ENCODE results near the gene TMEM179.

The TMEM179 gene

GRCh38 chr14:104640681-104641080 lies 36.1 kb upstream of the TMEM179 start:
- ATAC-seq (ENCODE audit: insufficient read depth, low read depth), result no peak
- H3K4me1 ChIP-seq (ENCODE audit: insufficient read depth, low read length), result no peaks in the 10 kb centered on the region

GRCh38 chr14:104639885-104640548 lies 35.4 kb upstream of the TMEM179 start:
- Histone ChIP-seq H3K79me2 (ENCODE audit: insufficient read depth, low read length) (no peaks in the 10 kb centered on the region), H3K4me1 (ENCODE audit: insufficient read depth, low read length) (no peaks in the 10 kb centered on the region), H3K36me3 (ENCODE audit: insufficient read depth, low read length) (no peaks in the 10 kb centered on the region), H3K4me3 (ENCODE audit: low read depth in 1 of 2, low read length in 2 of 2) (no peak overlapping the region), H2AFZ (ENCODE audit: low read depth, low read length) (no peak overlapping the region), H3K27ac (ENCODE audit: low read length) (no peak overlapping the region), H3K9ac (ENCODE audit: low read depth, low read length) (no peak overlapping the region), H3K27me3 (ENCODE audit: insufficient read depth, low read length, poor library complexity) (no peaks in the 10 kb centered on the region), H3K4me2 (ENCODE audit: insufficient read depth, low read length) (no peak overlapping the region), H3K9me3 (ENCODE audit: insufficient read depth, low read length, severe bottlenecking) (no peaks in the 10 kb centered on the region), H4K20me1 (ENCODE audit: insufficient read depth, low read length) (no peaks in the 10 kb centered on the region)
- peak; percentile 31 for DNase-seq
- peak; percentile 75 for ATAC-seq (ENCODE audit: insufficient read depth, low read depth)
- TF ChIP-seq CTCF (IDR thresholded peaks at IDR 0.05; ENCODE audit: borderline replicate concordance, extremely low read depth, low read length, poor library complexity, severe bottlenecking) (peak; percentile 71), EZH2 (IDR thresholded peaks at IDR 0.05; ENCODE audit: borderline replicate concordance, low read depth, low read length, severe bottlenecking) (no peak)

More at GRCh38 chr14:104640681-104641080, 36.1 kb upstream of the TMEM179 start:
- Histone ChIP-seq H3K4me3 (ENCODE audit: low read depth in 1 of 2, low read length in 2 of 2) (no peak overlapping the region), H2AFZ (ENCODE audit: low read depth, low read length) (no peak overlapping the region), H3K27me3 (ENCODE audit: insufficient read depth, low read length, poor library complexity) (peaks cover 2% of the 10 kb centered on the region), H3K9me3 (ENCODE audit: insufficient read depth, low read length, severe bottlenecking) (no peaks in the 10 kb centered on the region), H3K79me2 (ENCODE audit: insufficient read depth, low read length) (no peaks in the 10 kb centered on the region), H3K4me2 (ENCODE audit: insufficient read depth, low read length) (no peak overlapping the region), H3K36me3 (ENCODE audit: insufficient read depth, low read length) (no peaks in the 10 kb centered on the region), H3K9ac (ENCODE audit: low read depth, low read length) (no peak overlapping the region), H3K27ac (ENCODE audit: low read length) (no peak overlapping the region), H4K20me1 (ENCODE audit: insufficient read depth, low read length) (no peaks in the 10 kb centered on the region)
- DNase-seq, result no peak
- TF ChIP-seq CTCF (IDR thresholded peaks at IDR 0.05; ENCODE audit: borderline replicate concordance, extremely low read depth, low read length, poor library complexity, severe bottlenecking) (no peak), EZH2 (IDR thresholded peaks at IDR 0.05; ENCODE audit: borderline replicate concordance, low read depth, low read length, severe bottlenecking) (no peak)

GRCh38 chr14:104639471-104639870 lies 34.9 kb upstream of the TMEM179 start:
- Histone ChIP-seq H2AFZ (ENCODE audit: low read depth, low read length) (no peak overlapping the region), H3K4me1 (ENCODE audit: insufficient read depth, low read length) (no peaks in the 10 kb centered on the region), H3K4me3 (ENCODE audit: low read depth in 1 of 2, low read length in 2 of 2) (no peak overlapping the region), H3K4me2 (ENCODE audit: insufficient read depth, low read length) (no peak overlapping the region), H3K27me3 (ENCODE audit: insufficient read depth, low read length, poor library complexity) (no peaks in the 10 kb centered on the region), H3K27ac (ENCODE audit: low read length) (no peak overlapping the region), H3K79me2 (ENCODE audit: insufficient read depth, low read length) (no peaks in the 10 kb centered on the region), H3K9ac (ENCODE audit: low read depth, low read length) (no peak overlapping the region), H3K36me3 (ENCODE audit: insufficient read depth, low read length) (no peaks in the 10 kb centered on the region), H4K20me1 (ENCODE audit: insufficient read depth, low read length) (no peaks in the 10 kb centered on the region), H3K9me3 (ENCODE audit: insufficient read depth, low read length, severe bottlenecking) (no peaks in the 10 kb centered on the region)
- ATAC-seq (ENCODE audit: insufficient read depth, low read depth) (no peak), DNase-seq (no peak)
- no peak for TF ChIP-seq CTCF (IDR thresholded peaks at IDR 0.05; ENCODE audit: borderline replicate concordance, extremely low read depth, low read length, poor library complexity, severe bottlenecking)
- no peak for TF ChIP-seq EZH2 (IDR thresholded peaks at IDR 0.05; ENCODE audit: borderline replicate concordance, low read depth, low read length, severe bottlenecking)

Data from DND-41 (cell line).